IMR-90 (cell line): Measurements from ENCODE around the gene RERGL. TPM values are rescaled to one million over a fixed set of nuclear protein-coding genes. Genes with fewer than 3 reads are reported as not detected.

Experiments
- ATAC-seq: fragments of 200-7000 bp; cut with Tn5 transposase; 2 replicates; pipeline ENCODE4 v1.9.1; 2020; ENCODE audit warnings: low read depth, mild to moderate bottlenecking, moderate library complexity
- BruUV-seq: library from RNA; stranded (reverse); fragments of 400-500 nt; replicated peaks from 2 replicates; lab custom pipeline; 2021; lab: Mats Ljungman, UMichigan
- CTCF ChIA-PET: fragments of 300-600 bp; formaldehyde crosslinking; extraction: SDS; loops from one replicate; lab custom pipeline; 2021; ENCODE audit warnings: antibody characterized with exemption; lab: Yijun Ruan, JAX
- POLR2A ChIA-PET: fragments of 300-600 bp; sonication (Branson Sonifier 250); formaldehyde crosslinking; loops from one replicate; lab custom pipeline; 2022; ENCODE audit warnings: antibody characterized with exemption; ENCODE audit not compliant: unreplicated experiment; lab: Charles Lee
- DNase-seq: peaks from one replicate; pipeline ENCODE4 v3.0.0; 2013
- H2AFZ ChIP-seq: replicated peaks from 2 replicates; pipeline ENCODE3; 2013; ENCODE audit warnings: low read length, mild to moderate bottlenecking; ENCODE audit not compliant: poor library complexity
- H2AK5ac ChIP-seq: 2 replicates; pipeline ENCODE4 v1.6.1; 2013; ENCODE audit warnings: low read depth, low read length, inconsistent platforms
- H2AK9ac ChIP-seq: replicated peaks from 2 replicates; pipeline ENCODE3; 2013; ENCODE audit warnings: mild to moderate bottlenecking, low read depth, low read length, moderate library complexity; ENCODE audit not compliant: poor library complexity
- H2BK120ac ChIP-seq: 2 replicates; pipeline ENCODE4 v1.6.1; 2013; ENCODE audit warnings: low read depth, low read length, inconsistent platforms
- H2BK15ac ChIP-seq: 3 replicates; pipeline ENCODE4 v1.6.1; 2013; ENCODE audit warnings: low read depth, low read length, inconsistent platforms
- H2BK20ac ChIP-seq: 2 replicates; pipeline ENCODE4 v1.6.1; 2013; ENCODE audit warnings: low read depth, mild to moderate bottlenecking, inconsistent platforms, low read length, moderate library complexity
- H2BK5ac ChIP-seq: 2 replicates; pipeline ENCODE4 v1.6.1; 2013; ENCODE audit warnings: mild to moderate bottlenecking, low read depth, low read length, inconsistent platforms; ENCODE audit not compliant: poor library complexity, severe bottlenecking
- H3K14ac ChIP-seq: replicated peaks from 2 replicates; pipeline ENCODE4 v1.6.1; 2013; ENCODE audit warnings: low read depth, low read length, inconsistent platforms
- H3K18ac ChIP-seq: 2 replicates; pipeline ENCODE4 v1.6.1; 2013; ENCODE audit warnings: low read depth, low read length, control low read depth
- H3K23ac ChIP-seq: 2 replicates; pipeline ENCODE4 v1.6.1; 2013; ENCODE audit warnings: low read depth, low read length, inconsistent platforms
- H3K27ac ChIP-seq: 2 replicates; pipeline ENCODE4 v1.5.1; 2013; ENCODE audit warnings: mild to moderate bottlenecking, control low read depth, low read length; ENCODE audit not compliant: insufficient read depth
- H3K27me3 ChIP-seq: 2 replicates; pipeline ENCODE4 v1.6.1; 2013; ENCODE audit warnings: low read length; ENCODE audit not compliant: control insufficient read depth, insufficient read depth
- H3K36me3 ChIP-seq: 2 replicates; pipeline ENCODE4 v1.6.1; 2013; ENCODE audit warnings: low read length, mixed read lengths; ENCODE audit not compliant: control insufficient read depth, insufficient read depth
- H3K4ac ChIP-seq: 2 replicates; pipeline ENCODE4 v1.6.1; 2013; ENCODE audit warnings: low read depth, low read length, inconsistent platforms
- H3K4me1 ChIP-seq: 2 replicates; pipeline ENCODE4 v1.6.1; 2013; ENCODE audit warnings: low read length, mixed read lengths; ENCODE audit not compliant: control insufficient read depth, insufficient read depth
- H3K4me2 ChIP-seq: 2 replicates; pipeline ENCODE4 v1.6.1; 2013; ENCODE audit warnings: low read depth, mild to moderate bottlenecking, control low read depth, low read length, moderate library complexity
- H3K4me3 ChIP-seq: 2 replicates; pipeline ENCODE4 v1.5.1; 2013; ENCODE audit warnings: low read depth, mild to moderate bottlenecking, control low read depth, low read length, moderate library complexity; ENCODE audit not compliant: insufficient read depth
- H3K56ac ChIP-seq: 2 replicates; pipeline ENCODE4 v1.6.1; 2013; ENCODE audit warnings: low read length, inconsistent platforms; ENCODE audit not compliant: insufficient read depth; ENCODE audit errors: extremely low read depth
- H3K79me1 ChIP-seq, 2 experiments: 2 replicates each; pipeline ENCODE4 v1.6.1; 2013; ENCODE audit warnings: low read length in 2 of 2, inconsistent platforms in 1 of 2, low read depth in 1 of 2
- H3K9ac ChIP-seq: 2 replicates; pipeline ENCODE4 v1.6.1; 2013; ENCODE audit warnings: low read depth, low read length, control low read depth
- H3K9me1 ChIP-seq: 2 replicates; pipeline ENCODE4 v1.6.1; 2013; ENCODE audit warnings: low read length, inconsistent platforms; ENCODE audit not compliant: insufficient read depth
- H3K9me3 ChIP-seq: 2 replicates; pipeline ENCODE4 v1.6.1; 2013; ENCODE audit warnings: low read length; ENCODE audit not compliant: control insufficient read depth, insufficient read depth
- H4K20me1 ChIP-seq: 2 replicates; pipeline ENCODE4 v1.6.1; 2013; ENCODE audit warnings: low read length, inconsistent platforms; ENCODE audit not compliant: insufficient read depth
- H4K5ac ChIP-seq: 2 replicates; pipeline ENCODE4 v1.6.1; 2013; ENCODE audit warnings: mild to moderate bottlenecking, low read depth, low read length, control low read depth
- H4K8ac ChIP-seq, 2 experiments: 2 replicates each; pipeline ENCODE4 v1.6.1; 2013; ENCODE audit warnings: low read depth in 2 of 2, low read length in 2 of 2, control low read depth in 1 of 2, inconsistent platforms in 1 of 2
- H4K91ac ChIP-seq: 2 replicates; pipeline ENCODE4 v1.6.1; 2013; ENCODE audit warnings: low read depth, low read length, inconsistent platforms; ENCODE audit not compliant: insufficient read depth
- BHLHE40 ChIP-seq: fragments of 150-350 bp; IDR thresholded peaks from 2 replicates; pipeline ENCODE4 v1.6.1; 2016; ENCODE audit warnings: mild to moderate bottlenecking, low read depth, low read length
- CEBPB ChIP-seq: IDR thresholded peaks from 2 replicates; pipeline ENCODE4 v1.6.1; 2012; ENCODE audit warnings: low read depth, low read length, improper control_type of control experiment
- CHD1 ChIP-seq: IDR thresholded peaks from 2 replicates; pipeline ENCODE4 v1.6.1; 2012; ENCODE audit warnings: low read depth, low read length, improper control_type of control experiment
- CTCF ChIP-seq: conservative IDR thresholded peaks from 2 replicates; pipeline ENCODE4 v1.5.1; 2012; ENCODE audit warnings: mild to moderate bottlenecking, low read depth, low read length, improper control_type of control experiment
- ELK1 ChIP-seq: fragments of 150-350 bp; IDR thresholded peaks from 2 replicates; pipeline ENCODE4 v1.6.1; 2016; ENCODE audit warnings: low read depth, mild to moderate bottlenecking, low read length, moderate library complexity, borderline replicate concordance
- FOS ChIP-seq: fragments of 150-350 bp; IDR thresholded peaks from 2 replicates; pipeline ENCODE4 v1.6.1; 2016; ENCODE audit warnings: low read depth, low read length
- MAFK ChIP-seq: IDR thresholded peaks from 2 replicates; pipeline ENCODE4 v1.6.1; 2012; ENCODE audit warnings: low read depth, low read length, improper control_type of control experiment
- MAZ ChIP-seq: IDR thresholded peaks from 2 replicates; pipeline ENCODE4 v1.6.1; 2012; ENCODE audit warnings: low read depth, mild to moderate bottlenecking, low read length, improper control_type of control experiment, moderate library complexity, borderline replicate concordance
- MXI1 ChIP-seq: IDR thresholded peaks from 2 replicates; pipeline ENCODE4 v1.6.1; 2012; ENCODE audit warnings: low read depth, mild to moderate bottlenecking, low read length, moderate library complexity, borderline replicate concordance
- NFE2L2 ChIP-seq: fragments of 150-350 bp; IDR thresholded peaks from 2 replicates; pipeline ENCODE4 v1.6.1; 2016; ENCODE audit warnings: low read depth, mild to moderate bottlenecking, low read length
- POLR2A ChIP-seq: IDR thresholded peaks from 2 replicates; pipeline ENCODE4 v1.6.1; 2012; ENCODE audit warnings: mild to moderate bottlenecking, low read depth, low read length
- RCOR1 ChIP-seq: IDR thresholded peaks from 2 replicates; pipeline ENCODE4 v1.6.1; 2012; ENCODE audit warnings: mild to moderate bottlenecking, low read length, improper control_type of control experiment; ENCODE audit not compliant: insufficient replicate concordance
- RFX5 ChIP-seq: IDR thresholded peaks from 2 replicates; pipeline ENCODE4 v1.8.0; 2012; ENCODE audit warnings: low read depth, mild to moderate bottlenecking, low read length, moderate library complexity
- SMC3 ChIP-seq: fragments of 150-350 bp; IDR thresholded peaks from 2 replicates; pipeline ENCODE4 v1.6.1; 2016; ENCODE audit warnings: low read depth, mild to moderate bottlenecking, antibody characterized with exemption, low read length, moderate library complexity
- USF2 ChIP-seq: fragments of 150-350 bp; IDR thresholded peaks from 2 replicates; pipeline ENCODE4 v1.6.1; 2017; ENCODE audit warnings: mild to moderate bottlenecking, antibody characterized with exemption, low read length, low read depth
- WGBS, 2 experiments: methylation state at CpG; one replicate each; pipeline versions ENCODE4 v1.1.5 to v1.1.7; 2013; ENCODE audit warnings: missing lambda C conversion rate in 2 of 2; ENCODE audit not compliant: insufficient read length in 1 of 2; ENCODE audit errors: extremely low coverage in 2 of 2; 5-methylcytosine and 5-hydroxymethylcytosine counted together
- dilution Hi-C: fragments of 300-500 bp; cut with HindIII; formaldehyde crosslinking; loops from one replicate; pipeline ENCODE4 v1.14.3; 2018; ENCODE audit warnings: low sequenced_read_pairs; ENCODE audit not compliant: unreplicated experiment
- in situ Hi-C: fragments of 300-500 bp; cut with MboI; formaldehyde crosslinking; loops from 3 replicates; pipeline ENCODE4 v1.14.3; 2019; ENCODE audit warnings: low sequenced_read_pairs, inconsistent platforms, mixed read lengths
- intact Hi-C: fragments of 100-400 bp; cut with micrococcal nuclease; formaldehyde crosslinking; loops from 2 replicates; pipeline ENCODE4 v1.10.0; 2022
- polyA plus RNA-seq, 3 experiments: library from polyadenylated mRNA; depleted of rRNA; stranded (reverse); fragments of >200 nt; gene quantifications; 2 replicates each; pipeline ENCODE4 v1.2.3, GENCODE V29; 2012; ENCODE audit warnings: low replicate concordance in 1 of 3
- total RNA-seq: library from RNA; depleted of rRNA; stranded (reverse); fragments of >200 nt; gene quantifications from 2 replicates; pipeline ENCODE4 v1.2.3, GENCODE V29; 2012

Gene RERGL
- total and polyA plus RNA-seq, 2 of the 4 experiments (the other 2 are of a cell fraction): 0.10 TPM; not detected in 1

GRCh38 chr12:18079541-18080246 lies 10.3 kb downstream of the RERGL start:
- DNase-seq (no peak), ATAC-seq (no peak)
- no peaks in the 10 kb centered on the region for H3K79me1 ChIP-seq
- no peaks in the 10 kb centered on the region for H4K20me1 ChIP-seq
- CTCF ChIA-PET: no interaction called here
- H3K4me3 ChIP-seq: no peak overlapping the region
- no peak overlapping the region for H2BK20ac ChIP-seq
- no peak overlapping the region for H3K18ac ChIP-seq
- H3K4ac ChIP-seq: no peak overlapping the region
- no peak overlapping the region for H3K4me2 ChIP-seq
- H2AK5ac ChIP-seq: no peak overlapping the region
- H4K8ac ChIP-seq: no peak overlapping the region
- peaks cover 11% of the 10 kb centered on the region for H3K9me3 ChIP-seq
- no peak overlapping the region for H2BK5ac ChIP-seq
- dilution Hi-C loops: no loop called here
- no peak overlapping the region for H3K56ac ChIP-seq
- intact Hi-C loops: no loop called here
- no peaks in the 10 kb centered on the region for H3K4me1 ChIP-seq
- H2AFZ ChIP-seq: no peak overlapping the region
- WGBS, 2 experiments: 31% methylated on average over 2 of the region's 7 CpGs; no CpG with 5 or more reads in 1 of the 2 experiments
- no peak overlapping the region for H3K27ac ChIP-seq
- no peak overlapping the region for H2BK15ac ChIP-seq
- H4K91ac ChIP-seq: no peak overlapping the region
- H3K14ac ChIP-seq: no peak overlapping the region
- H3K36me3 ChIP-seq: no peaks in the 10 kb centered on the region
- no peak overlapping the region for H2AK9ac ChIP-seq
- H3K9ac ChIP-seq: no peak overlapping the region
- POLR2A ChIA-PET: no interaction called here
- TF ChIP-seq USF2 (no peak), CTCF (no peak), MAZ (no peak), MAFK (no peak), CHD1 (no peak), RFX5 (no peak), ELK1 (no peak), MXI1 (no peak), NFE2L2 (no peak), SMC3 (no peak), RCOR1 (no peak), FOS (no peak), POLR2A (no peak), BHLHE40 (no peak), CEBPB (no peak)
- no peaks in the 10 kb centered on the region for H3K27me3 ChIP-seq
- no peak overlapping the region for H2BK120ac ChIP-seq
- H3K23ac ChIP-seq: no peak overlapping the region
- in situ Hi-C loops: no loop called here
- no TSS peak for BruUV-seq
- H3K9me1 ChIP-seq: no peaks in the 10 kb centered on the region
- H4K5ac ChIP-seq: no peak overlapping the region
